Neutrophil (primary cell): Measurements from ENCODE around the gene CPNE9.

Experiments
- H3K27ac ChIP-seq: fragments of 200-600 bp; sonication (generic); 2 replicates; pipeline ENCODE4 v1.5.1; 2016; ENCODE audit warnings: mild to moderate bottlenecking, moderate library complexity
- H3K27me3 ChIP-seq: fragments of 200-600 bp; sonication (generic); 2 replicates; pipeline ENCODE4 v1.6.0; 2016; ENCODE audit warnings: mild to moderate bottlenecking
- H3K36me3 ChIP-seq: fragments of 200-600 bp; sonication (generic); 2 replicates; pipeline ENCODE4 v1.5.1; 2017
- H3K4me1 ChIP-seq, 2 experiments: fragments of 200-600 bp in 1 of 2; sonication (generic) in 1 of 2; 1 replicate in 1 of 2; 2 replicates in 1 of 2; pipeline versions ENCODE4 v1.5.1 to v1.6.1; 2013 to 2016; ENCODE audit warnings: low read depth in 1 of 2, low read length in 1 of 2, mild to moderate bottlenecking in 1 of 2, moderate library complexity in 1 of 2; ENCODE audit not compliant: control insufficient read depth in 1 of 2, insufficient read depth in 1 of 2
- H3K4me3 ChIP-seq, 2 experiments: fragments of 200-600 bp in 1 of 2; sonication (generic) in 1 of 2; 1 replicate in 1 of 2; 2 replicates in 1 of 2; pipeline ENCODE4 v1.5.1; 2013 to 2016; ENCODE audit warnings: low read depth in 1 of 2, low read length in 1 of 2, mild to moderate bottlenecking in 1 of 2, moderate library complexity in 1 of 2
- H3K9me3 ChIP-seq: fragments of 200-600 bp; sonication (generic); 2 replicates; pipeline ENCODE4 v1.5.1; 2016
- TF ChIP-seq, protein P1 (sequence below): fragments of 200-600 bp; sonication (generic); IDR thresholded peaks from 2 replicates; pipeline ENCODE4 v1.5.1; 2016; ENCODE audit warnings: antibody characterized with exemption

The CPNE9 gene

DNA sequence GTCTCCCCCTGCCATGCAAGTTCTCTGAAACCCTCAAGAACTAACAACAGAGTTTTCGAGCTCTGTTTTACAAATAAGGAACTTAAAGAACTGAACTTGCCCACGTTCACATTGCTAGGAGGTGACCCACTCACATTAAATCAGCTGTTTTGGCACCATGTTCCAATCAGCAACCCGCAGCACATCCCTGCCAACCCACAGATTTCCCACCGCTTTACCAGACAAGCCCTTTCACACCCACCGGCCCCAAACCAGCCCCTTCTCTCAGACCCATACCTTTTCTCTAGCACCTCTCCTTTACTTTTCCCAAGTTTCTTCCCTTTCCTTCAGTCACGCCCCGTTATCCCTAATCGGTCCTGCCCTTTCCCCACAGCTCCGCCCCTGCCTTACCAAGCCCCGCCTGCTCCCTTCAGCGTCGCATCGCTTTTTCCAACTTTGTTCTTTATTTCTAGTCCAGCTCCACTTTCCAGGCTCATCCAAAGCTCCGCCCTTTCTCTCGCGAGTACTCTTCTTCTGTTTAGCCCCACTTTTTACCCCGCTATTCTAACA is 27.1 kb downstream of the CPNE9 start:
- TF ChIP-seq, protein P1, sequence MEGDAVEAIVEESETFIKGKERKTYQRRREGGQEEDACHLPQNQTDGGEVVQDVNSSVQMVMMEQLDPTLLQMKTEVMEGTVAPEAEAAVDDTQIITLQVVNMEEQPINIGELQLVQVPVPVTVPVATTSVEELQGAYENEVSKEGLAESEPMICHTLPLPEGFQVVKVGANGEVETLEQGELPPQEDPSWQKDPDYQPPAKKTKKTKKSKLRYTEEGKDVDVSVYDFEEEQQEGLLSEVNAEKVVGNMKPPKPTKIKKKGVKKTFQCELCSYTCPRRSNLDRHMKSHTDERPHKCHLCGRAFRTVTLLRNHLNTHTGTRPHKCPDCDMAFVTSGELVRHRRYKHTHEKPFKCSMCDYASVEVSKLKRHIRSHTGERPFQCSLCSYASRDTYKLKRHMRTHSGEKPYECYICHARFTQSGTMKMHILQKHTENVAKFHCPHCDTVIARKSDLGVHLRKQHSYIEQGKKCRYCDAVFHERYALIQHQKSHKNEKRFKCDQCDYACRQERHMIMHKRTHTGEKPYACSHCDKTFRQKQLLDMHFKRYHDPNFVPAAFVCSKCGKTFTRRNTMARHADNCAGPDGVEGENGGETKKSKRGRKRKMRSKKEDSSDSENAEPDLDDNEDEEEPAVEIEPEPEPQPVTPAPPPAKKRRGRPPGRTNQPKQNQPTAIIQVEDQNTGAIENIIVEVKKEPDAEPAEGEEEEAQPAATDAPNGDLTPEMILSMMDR = no peak
- peak overlapping the region; percentile 98 for H3K27ac ChIP-seq
- H3K27me3 ChIP-seq = no peaks in the 10 kb centered on the region
- peaks cover 27 to 32% of the 10 kb centered on the region in 2 experiments for H3K4me1 ChIP-seq
- H3K4me3 ChIP-seq = peak overlapping the region; percentile 91 to 98
- no peaks in the 10 kb centered on the region for H3K9me3 ChIP-seq
- peaks cover 16% of the 10 kb centered on the region for H3K36me3 ChIP-seq

DNA sequence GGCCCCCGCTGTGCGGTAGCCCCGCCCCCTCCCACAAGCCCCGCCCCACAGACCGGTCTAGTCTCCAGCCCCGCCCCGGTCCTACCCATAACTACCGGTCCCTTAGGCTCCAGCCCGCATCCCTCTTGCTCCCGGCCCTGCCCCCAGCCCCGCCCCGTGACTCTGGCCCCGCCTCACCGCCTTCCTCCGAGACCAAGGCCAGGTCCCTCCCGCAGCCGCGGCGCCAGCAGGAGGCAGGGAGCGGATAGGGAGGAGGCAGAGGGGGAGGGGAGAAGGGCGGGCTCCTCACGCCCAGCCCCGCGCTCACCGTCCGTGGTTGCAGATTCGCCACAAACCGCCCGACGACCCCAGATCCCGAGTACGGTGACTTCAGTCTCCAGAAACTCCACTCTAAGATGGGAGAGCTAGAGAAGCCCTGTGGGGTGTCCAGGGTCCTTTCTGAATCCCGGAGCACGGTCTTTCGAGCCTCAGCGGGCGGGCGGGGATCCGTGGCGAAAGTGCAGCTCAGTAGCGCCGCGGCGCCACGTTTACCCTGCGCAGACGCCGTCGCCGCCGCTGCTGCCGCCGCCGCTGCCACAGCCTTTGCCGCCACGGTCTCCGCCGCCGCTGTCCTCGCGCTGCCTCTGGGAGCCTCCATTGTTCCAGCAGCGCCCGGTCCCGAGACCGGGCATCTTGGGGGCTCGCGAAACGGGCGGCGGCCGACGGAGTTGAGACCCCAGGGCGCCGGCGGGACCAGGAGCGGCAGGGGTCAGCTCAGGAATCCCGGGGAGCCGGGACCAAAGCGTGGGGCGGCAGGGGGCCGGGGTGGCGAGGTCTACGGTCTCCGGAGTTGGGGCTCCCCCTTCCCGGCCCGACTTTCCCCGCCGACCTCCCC is 27.8 kb downstream of the CPNE9 start, which contains the start of gene BRPF1:
TSS of gene BRPF1 (plus strand) at position 530 of the 874 bp plus-strand sequence. CDS start 2,406 bp downstream, outside the sequence.
- TF ChIP-seq, protein P1 = peak; percentile 69
- no peaks in the 10 kb centered on the region for H3K27me3 ChIP-seq
- H3K27ac ChIP-seq = peak within 1 kb of the TSS; percentile 98
- peak within 1 kb of the TSS; percentile 91 to 98 for H3K4me3 ChIP-seq
- H3K9me3 ChIP-seq = no peaks in the 10 kb centered on the region
- peaks cover 27 to 32% of the 10 kb centered on the region in 2 experiments for H3K4me1 ChIP-seq
- H3K36me3 ChIP-seq = peaks cover 21% of the 10 kb centered on the region

DNA sequence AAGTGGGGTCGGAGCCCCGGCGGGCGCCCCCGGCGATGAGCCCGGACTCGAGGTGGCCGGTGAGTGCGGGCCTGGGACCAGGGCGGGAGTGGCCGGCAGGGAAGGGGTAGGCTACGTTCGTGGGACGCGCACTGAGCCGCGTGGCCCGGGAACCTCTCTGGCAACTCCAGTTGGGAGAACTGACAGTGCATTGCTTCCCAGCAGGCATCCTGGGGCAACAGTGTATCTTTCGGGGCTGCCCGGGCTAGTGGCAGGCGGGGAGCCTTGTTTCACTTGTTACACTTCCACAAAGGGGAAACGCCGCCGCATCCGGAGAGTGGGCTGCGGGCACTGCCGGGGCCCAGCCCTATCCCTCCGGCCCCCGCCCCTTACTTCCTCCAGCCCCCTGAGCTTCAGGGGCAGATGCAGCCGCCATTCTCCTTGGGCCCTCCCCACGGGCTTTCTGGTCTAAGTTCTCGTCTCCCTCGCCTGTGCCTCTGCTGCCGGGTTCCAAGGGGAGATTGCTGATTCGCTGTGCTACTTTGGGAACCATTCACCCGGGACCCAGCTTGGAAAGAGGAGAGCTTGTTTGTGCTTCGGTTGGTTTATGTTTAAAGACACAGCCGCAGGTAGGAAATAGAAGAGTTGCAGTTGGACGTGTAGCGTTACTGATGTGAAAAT is 28.6 kb downstream of the CPNE9 start:
- peaks cover 28% of the 10 kb centered on the region for H3K36me3 ChIP-seq
- H3K9me3 ChIP-seq = no peaks in the 10 kb centered on the region
- H3K4me1 ChIP-seq = peaks cover 21 to 25% of the 10 kb centered on the region in 2 experiments
- TF ChIP-seq, protein P1 = no peak
- H3K27ac ChIP-seq = peak overlapping the region; percentile 98
- peak overlapping the region; percentile 91 to 98 for H3K4me3 ChIP-seq
- H3K27me3 ChIP-seq = no peaks in the 10 kb centered on the region

DNA sequence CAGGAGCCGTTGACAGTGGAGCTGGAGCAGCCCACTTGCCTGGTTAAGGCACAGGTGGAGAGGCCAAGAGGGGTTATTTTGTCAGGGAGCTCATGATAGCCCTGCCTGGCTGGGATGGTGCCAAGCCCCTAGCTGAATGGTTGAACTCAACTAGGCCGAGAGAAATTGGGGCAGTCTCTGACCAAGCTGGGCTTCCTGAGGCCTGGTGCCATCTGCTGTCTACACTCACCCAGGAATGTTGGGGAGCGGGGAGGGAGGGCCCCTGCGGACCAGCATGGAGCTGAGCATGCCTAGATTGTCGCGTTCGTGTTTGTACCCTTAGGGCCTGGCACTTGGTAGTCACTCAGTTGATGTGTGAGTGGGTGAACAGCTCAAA is 29.1 kb downstream of the CPNE9 start:
- no peaks in the 10 kb centered on the region for H3K27me3 ChIP-seq
- TF ChIP-seq, protein P1 = no peak
- H3K4me3 ChIP-seq = peak overlapping the region; percentile 91 to 98
- no peaks in the 10 kb centered on the region for H3K9me3 ChIP-seq
- peaks cover 34% of the 10 kb centered on the region for H3K36me3 ChIP-seq
- peaks cover 19 to 25% of the 10 kb centered on the region in 2 experiments for H3K4me1 ChIP-seq
- H3K27ac ChIP-seq = peak overlapping the region; percentile 98

DNA sequence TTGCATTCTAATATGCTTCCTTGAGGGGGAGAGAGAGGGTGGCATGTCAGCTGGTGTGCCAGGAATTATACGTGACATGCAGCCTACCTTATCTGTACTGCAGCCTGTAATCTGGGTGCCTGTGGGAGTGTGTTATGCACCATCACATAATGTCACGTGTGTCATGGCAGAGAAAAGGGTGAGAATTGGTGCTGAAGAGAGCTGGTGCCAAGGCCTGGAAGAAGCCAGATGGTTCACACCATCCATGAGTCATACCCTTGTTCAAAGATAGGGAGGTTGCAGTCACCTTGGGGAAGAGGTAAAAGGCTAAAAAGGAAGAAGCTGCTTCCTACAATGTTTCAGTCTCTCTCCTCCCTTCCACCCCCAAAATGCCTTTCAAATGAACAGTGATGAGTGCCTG is 33.2 kb downstream of the CPNE9 start:
- H3K36me3 ChIP-seq = peaks cover 75% of the 10 kb centered on the region
- TF ChIP-seq, protein P1 = no peak

More for the DNA sequence above, 33.2 kb downstream of the CPNE9 start:
- Histone ChIP-seq H3K9me3 (no peaks in the 10 kb centered on the region), H3K27me3 (no peaks in the 10 kb centered on the region), H3K4me1 (peaks cover 13 to 19% of the 10 kb centered on the region in 2 experiments), H3K27ac (no peak overlapping the region), H3K4me3 (no peak overlapping the region)
